Vagina (tissue), 2 donors: ENCODE measurements around the gene GABBR1. TPM values are rescaled to one million over a fixed set of nuclear protein-coding genes. Genes with fewer than 3 reads are reported as not detected.
A peak's percentile ranks its signal among the peaks of the same experiment; 100 is the strongest.

Experiments used
- DNase-seq, 2 donors: peaks; one replicate each; pipeline ENCODE4 v3.0.0-alpha.2; 2017; ENCODE audit errors: extremely low spot score in 2 of 2
- H3K27ac ChIP-seq: fragments of 200-600 bp; sonication (generic); one replicate; pipeline ENCODE4 v1.5.1; 2019
- H3K27me3 ChIP-seq: fragments of 200-600 bp; sonication (generic); one replicate; pipeline ENCODE4 v1.5.1; 2019
- H3K36me3 ChIP-seq, 2 donors: fragments of 200-600 bp; sonication (generic); one replicate each; pipeline ENCODE4 v1.5.1; 2017 to 2019
- H3K4me1 ChIP-seq: fragments of 200-600 bp; sonication (generic); one replicate; pipeline ENCODE4 v1.5.1; 2019
- H3K4me3 ChIP-seq, 2 donors: fragments of 200-600 bp; sonication (generic); 1 replicate in 1 of 2; 2 replicates in 1 of 2; pipeline ENCODE4 v1.5.1; 2016 to 2019
- H3K9me3 ChIP-seq: fragments of 200-600 bp; sonication (generic); one replicate; pipeline ENCODE4 v1.5.1; 2019
- CTCF ChIP-seq, 3 experiments: fragments of 450-650 bp in 2 of 3; fragments of 200-600 bp in 1 of 3; sonication (generic) in 1 of 3; IDR thresholded peaks; one replicate each; pipeline ENCODE4 v1.5.1; 2017 to 2019; ENCODE audit warnings: antibody characterized with exemption in 3 of 3, mild to moderate bottlenecking in 2 of 3, moderate library complexity in 2 of 3
- POLR2A ChIP-seq, 2 donors: fragments of 450-650 bp; IDR thresholded peaks; one replicate each; pipeline ENCODE4 v1.6.1; 2017; ENCODE audit warnings: antibody characterized with exemption in 2 of 2, mild to moderate bottlenecking in 2 of 2, moderate library complexity in 2 of 2
- POLR2AphosphoS5 ChIP-seq, 2 donors: sonication (generic); formaldehyde crosslinking; IDR thresholded peaks; one replicate each; pipeline ENCODE4 v1.9.0; 2017; ENCODE audit warnings: antibody characterized with exemption in 2 of 2, mild to moderate bottlenecking in 2 of 2, low read depth in 1 of 2; ENCODE audit not compliant: insufficient read depth in 1 of 2
- intact Hi-C: fragments of 100-400 bp; cut with DNase I; formaldehyde crosslinking; loops from one replicate; pipeline ENCODE4 v1.15.1; 2023
- total RNA-seq: library from RNA; depleted of rRNA; stranded (reverse); fragments of >200 nt; gene quantifications from one replicate; pipeline ENCODE4 v1.2.3, GENCODE V29; 2016

GABBR1 gene
- total RNA-seq, 1 donor from 2014 or later, result 58.4 TPM

- Histone ChIP-seq H3K27ac (peak overlapping the region; percentile 89), H3K4me3 (peak overlapping the region; percentile 69 to 72), H3K9me3 (no peaks in the 10 kb centered on the region), H3K36me3 (no peaks in the 10 kb centered on the region), H3K4me1 (peaks cover 40% of the 10 kb centered on the region), H3K27me3 (no peaks in the 10 kb centered on the region)
- TF ChIP-seq CTCF (IDR thresholded peaks at IDR 0.05), result peak in 2 of 3 experiments; percentile 52 to 68
- TF ChIP-seq POLR2A (IDR thresholded peaks at IDR 0.05), result no peak
- peak in 1 of 2 donors; percentile 70 for TF ChIP-seq POLR2AphosphoS5 (IDR thresholded peaks at IDR 0.05; ENCODE audit: insufficient read depth in 1 of 2, low read depth in 1 of 2)
- DNase-seq, result no peak
- intact Hi-C loops, result no loop called here
These were observed 4.3 kb downstream of the GABBR1 start for GRCh38 chr6:29628419-29629281.

GRCh38 chr6:29627755-29628418 lies 5.1 kb downstream of the GABBR1 start:
- Histone ChIP-seq H3K27me3 (no peaks in the 10 kb centered on the region), H3K36me3 (no peaks in the 10 kb centered on the region), H3K27ac (peak overlapping the region; percentile 89), H3K4me1 (peaks cover 40% of the 10 kb centered on the region), H3K4me3 (peak overlapping the region; percentile 69 to 72), H3K9me3 (no peaks in the 10 kb centered on the region)
- intact Hi-C loops, result no loop called here
- DNase-seq, result no peak
- TF ChIP-seq CTCF (IDR thresholded peaks at IDR 0.05), result no peak
- TF ChIP-seq POLR2AphosphoS5 (IDR thresholded peaks at IDR 0.05; ENCODE audit: insufficient read depth in 1 of 2, low read depth in 1 of 2), result peak in 1 of 2 donors; percentile 97
- TF ChIP-seq POLR2A (IDR thresholded peaks at IDR 0.05), result peak; percentile 33 to 87

GRCh38 chr6:29626948-29627754 lies 5.8 kb downstream of the GABBR1 start:
- H3K4me1 ChIP-seq, result peaks cover 37% of the 10 kb centered on the region
- peak overlapping the region; percentile 69 to 72 for H3K4me3 ChIP-seq
- H3K27me3 ChIP-seq, result no peaks in the 10 kb centered on the region
- peak overlapping the region; percentile 89 for H3K27ac ChIP-seq
- H3K9me3 ChIP-seq, result no peaks in the 10 kb centered on the region
- TF ChIP-seq CTCF (IDR thresholded peaks at IDR 0.05), result no peak
- no peak for TF ChIP-seq POLR2A (IDR thresholded peaks at IDR 0.05)
- TF ChIP-seq POLR2AphosphoS5 (IDR thresholded peaks at IDR 0.05; ENCODE audit: insufficient read depth in 1 of 2, low read depth in 1 of 2), result no peak
- H3K36me3 ChIP-seq, result no peaks in the 10 kb centered on the region
- intact Hi-C loops, result no loop called here
- DNase-seq, result no peak

- Histone ChIP-seq H3K27ac (no peak overlapping the region), H3K9me3 (no peaks in the 10 kb centered on the region), H3K4me3 (no peak overlapping the region), H3K36me3 (peaks cover 0 to 15% of the 10 kb centered on the region in 2 donors), H3K27me3 (no peaks in the 10 kb centered on the region), H3K4me1 (peaks cover 20% of the 10 kb centered on the region)
- intact Hi-C loops, result no loop called here
- TF ChIP-seq POLR2A (IDR thresholded peaks at IDR 0.05) (no peak), POLR2AphosphoS5 (IDR thresholded peaks at IDR 0.05; ENCODE audit: insufficient read depth in 1 of 2, low read depth in 1 of 2) (no peak), CTCF (IDR thresholded peaks at IDR 0.05) (no peak)
- DNase-seq, result no peak
These were observed 7.5 kb downstream of the GABBR1 start for GRCh38 chr6:29625337-29625930.
